ENCODE results near the gene HSPB6. TPM values are rescaled to one million over a fixed set of nuclear protein-coding genes. Genes with fewer than 3 reads are reported as not detected.

HSPB6 gene
- total and polyA plus RNA-seq, 2 of the 8 experiments (the other 6 are each of a cell fraction or from before 2014, with no cell fraction given): 0.91 TPM; not detected in 1

DNA sequence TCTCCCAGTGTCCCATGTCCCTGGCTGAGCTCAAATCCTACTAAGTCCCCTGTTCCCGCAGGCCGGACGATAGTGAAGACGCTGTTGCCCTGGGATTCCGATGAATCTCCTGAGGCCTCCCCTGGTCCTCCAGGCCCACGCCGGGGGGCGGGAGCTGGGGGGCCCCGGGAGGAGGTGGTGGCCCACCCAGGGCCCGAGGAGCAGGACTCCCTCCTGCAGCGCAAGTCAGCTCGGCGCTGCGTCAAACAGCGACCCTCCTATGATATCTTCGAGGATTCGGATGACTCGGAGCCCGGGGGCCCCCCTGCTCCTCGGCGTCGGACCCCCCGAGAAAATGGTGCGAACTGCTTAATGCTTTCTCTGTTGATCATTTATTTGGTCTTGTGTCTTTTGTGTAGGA lies 33.2 kb downstream of the HSPB6 start:
- Histone ChIP-seq H2BK15ac (ENCODE audit: low read length) (no peak overlapping the region), H2BK12ac (ENCODE audit: low read depth, low read length) (no peak overlapping the region), H3K9me3 (ENCODE audit: insufficient read depth in 2 of 2, low read depth in 1 of 2, low read length in 1 of 2) (no peaks in the 10 kb centered on the region), H3K79me1 (ENCODE audit: low read depth, low read length) (peaks cover 6% of the 10 kb centered on the region; the same call in 1 of the 2 replicates), H2BK20ac (ENCODE audit: low read length) (no peak overlapping the region), H2BK120ac (replicated peaks; ENCODE audit: low read depth, low read length) (no peak overlapping the region), H3K27ac (ENCODE audit: low read depth, low read length) (no peak overlapping the region), H4K5ac (ENCODE audit: insufficient read length, low read depth, low read length) (no peak overlapping the region), H2AK5ac (ENCODE audit: low read depth, low read length) (no peak overlapping the region), H3K9ac (replicated peaks in 1 of 4; ENCODE audit: extremely low read depth in 1 of 4, low read depth in 3 of 4, low read length in 3 of 4) (no peak overlapping the region), H2AFZ (ENCODE audit: low read length) (no peak overlapping the region), H3K27me3 (replicated peaks in 1 of 4; ENCODE audit: control insufficient read depth in 3 of 4, extremely low read depth in 1 of 4, insufficient read depth in 3 of 4, low read length in 3 of 4) (no peaks in the 10 kb centered on the region), H4K20me1 (replicated peaks in 1 of 2; ENCODE audit: control insufficient read depth in 1 of 2, insufficient read depth in 2 of 2, low read length in 2 of 2) (peaks cover 7 to 19% of the 10 kb centered on the region in 2 experiments), H3K18ac (ENCODE audit: extremely low read depth, low read length) (no peak overlapping the region), H3K56ac (replicated peaks; ENCODE audit: insufficient read length, low read depth, low read length) (no peak overlapping the region), H3K23ac (ENCODE audit: insufficient read length) (no peak overlapping the region), H3K4me3 (ENCODE audit: extremely low read depth in 1 of 4, insufficient read depth in 2 of 4, low read depth in 3 of 4, low read length in 4 of 4) (no peak overlapping the region), H3K36me3 (ENCODE audit: control insufficient read depth in 2 of 4, insufficient read depth in 4 of 4, low read length in 3 of 4) (peaks cover 41 to 64% (median 54%) of the 10 kb centered on the region in 4 experiments), H3K4me2 (ENCODE audit: insufficient read depth in 1 of 2, low read depth in 2 of 2, low read length in 2 of 2) (no peak overlapping the region), H3K23me2 (ENCODE audit: low read depth, low read length) (no peaks in the 10 kb centered on the region; the same call in 1 of the 2 replicates), H3K4ac (replicated peaks; ENCODE audit: insufficient read length, low read depth, low read length) (no peak overlapping the region), H3K79me2 (ENCODE audit: control insufficient read depth in 1 of 2, insufficient read depth in 2 of 2, low read length in 2 of 2) (peaks cover 0 to 16% of the 10 kb centered on the region in 2 experiments; a peak in 2 of 4 replicates), H4K91ac (replicated peaks; ENCODE audit: insufficient read length, low read length) (no peak overlapping the region), H2BK5ac (ENCODE audit: low read depth, low read length) (no peak overlapping the region), H3K4me1 (replicated peaks in 1 of 4; ENCODE audit: control insufficient read depth in 3 of 4, insufficient read depth in 4 of 4, low read length in 3 of 4) (peaks cover 0 to 5% (median under 1%) of the 10 kb centered on the region in 4 experiments; a peak in 2 of 7 replicates), H3K14ac (ENCODE audit: insufficient read length) (no peak overlapping the region), H4K8ac (ENCODE audit: extremely low read depth, insufficient read depth, low read length) (no peak overlapping the region)
- ChIA-PET CTCF (ENCODE audit: partially characterized antibody) (interaction anchor here (0.7 to 11.8 kb wide), 4 partner anchors 15 to 168 kb away, joined by 3 to 80 read pairs (median 3); partner anchors contain the start of gene IGFLR1), POLR2A (ENCODE audit: partially characterized antibody) (interaction anchor here (0.7 to 6.1 kb wide), 5 partner anchors 9 to 227 kb away, joined by 3 to 39 read pairs (median 5); no protein-coding TSS in a partner anchor)
- no peak for FAIRE-seq
- TF ChIP-seq EP300 (IDR thresholded peaks at IDR 0.05; ENCODE audit: borderline replicate concordance in 1 of 2, low read depth in 2 of 2, low read length in 2 of 2) (no peak), TEAD4 (IDR thresholded peaks at IDR 0.05; ENCODE audit: low read depth, low read length) (no peak), NRF1 (IDR thresholded peaks at IDR 0.05; ENCODE audit: low read depth, low read length) (no peak), POU5F1 (IDR thresholded peaks at IDR 0.05; ENCODE audit: low read depth, low read length) (no peak), NANOG (IDR thresholded peaks at IDR 0.05; ENCODE audit: insufficient read depth, low read depth, low read length, poor library complexity, severe bottlenecking) (no peak), SP4 (IDR thresholded peaks at IDR 0.05; ENCODE audit: low read length) (no peak), RXRA (IDR thresholded peaks at IDR 0.05; ENCODE audit: insufficient read depth, low read depth, low read length) (no peak), KDM1A (IDR thresholded peaks at IDR 0.05; ENCODE audit: borderline replicate concordance, low read length) (no peak), KDM5A (IDR thresholded peaks at IDR 0.05; ENCODE audit: low read length) (no peak), CTBP2 (IDR thresholded peaks at IDR 0.05; ENCODE audit: borderline replicate concordance, insufficient read depth, insufficient read length, low read length) (no peak), YY1 (IDR thresholded peaks at IDR 0.05; ENCODE audit: low read depth, low read length) (no peak)
- TF ChIP-seq, protein P1, sequence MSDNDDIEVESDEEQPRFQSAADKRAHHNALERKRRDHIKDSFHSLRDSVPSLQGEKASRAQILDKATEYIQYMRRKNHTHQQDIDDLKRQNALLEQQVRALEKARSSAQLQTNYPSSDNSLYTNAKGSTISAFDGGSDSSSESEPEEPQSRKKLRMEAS (IDR thresholded peaks at IDR 0.05): no peak
- 95% methylated on average over 20 of the region's 24 CpGs; no CpG with 5 or more reads in 1 of the 2 experiments for WGBS, 2 experiments (ENCODE audit: extremely low coverage in 1 of 2, insufficient coverage in 1 of 2, insufficient read length in 1 of 2, insufficient replicate concordance in 2 of 2, low coverage in 1 of 2, low lambda C conversion rate in 2 of 2, missing lambda C conversion rate in 1 of 2)
- no peak for DNase-seq (ENCODE audit: low read depth in 1 of 2, low spot score in 2 of 2)

Measured in H1 (cell line).